NCI-H1436 treated with DMSO at 0.1 percent for 48 hours (cell line): Measurements from ENCODE around the gene SPDYC.
A peak's percentile ranks its signal among the peaks of the same experiment; 100 is the strongest.

Experiments used
- DNase-seq: peaks from one replicate; lab custom pipeline; 2025; lab: John Stamatoyannopoulos, UW

Gene SPDYC, protein sequence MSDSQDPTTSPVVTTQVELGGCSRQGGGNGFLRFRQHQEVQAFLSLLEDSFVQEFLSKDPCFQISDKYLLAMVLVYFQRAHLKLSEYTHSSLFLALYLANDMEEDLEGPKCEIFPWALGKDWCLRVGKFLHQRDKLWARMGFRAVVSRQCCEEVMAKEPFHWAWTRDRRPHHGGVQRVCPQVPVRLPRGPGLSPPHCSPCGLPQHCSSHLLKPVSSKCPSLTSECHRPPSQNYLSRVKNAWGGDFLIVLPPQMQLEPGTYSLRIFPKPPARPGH

DNA sequence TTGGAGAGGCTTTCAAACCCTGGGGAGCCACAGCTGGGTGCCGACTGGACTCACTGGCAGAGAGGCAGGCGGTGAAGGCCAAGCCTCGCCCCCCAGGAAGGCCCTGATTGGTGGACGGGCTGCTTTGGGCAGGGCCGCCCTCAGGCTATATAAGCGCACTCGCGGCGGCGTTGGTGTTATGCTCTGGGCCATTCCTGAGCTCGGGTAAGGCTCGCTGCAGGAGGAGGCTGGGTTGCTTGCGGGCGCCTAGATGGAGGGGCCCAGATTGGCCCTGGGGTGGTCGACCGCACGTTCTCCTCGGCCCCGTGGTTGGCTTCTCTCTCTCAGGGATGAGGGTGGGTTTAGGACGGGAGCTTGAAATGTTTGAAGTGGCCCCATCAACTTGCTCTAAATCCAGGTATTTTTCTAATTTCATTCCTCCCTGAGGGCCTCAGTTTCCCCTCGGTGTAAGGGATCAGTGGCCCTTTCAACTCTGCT is at the start of gene SPDYC:
SPDYC (plus strand) TSS at position 176 of the 477 bp plus-strand sequence. CDS start 1,125 bp downstream, outside the sequence.
- no peak for DNase-seq

DNA sequence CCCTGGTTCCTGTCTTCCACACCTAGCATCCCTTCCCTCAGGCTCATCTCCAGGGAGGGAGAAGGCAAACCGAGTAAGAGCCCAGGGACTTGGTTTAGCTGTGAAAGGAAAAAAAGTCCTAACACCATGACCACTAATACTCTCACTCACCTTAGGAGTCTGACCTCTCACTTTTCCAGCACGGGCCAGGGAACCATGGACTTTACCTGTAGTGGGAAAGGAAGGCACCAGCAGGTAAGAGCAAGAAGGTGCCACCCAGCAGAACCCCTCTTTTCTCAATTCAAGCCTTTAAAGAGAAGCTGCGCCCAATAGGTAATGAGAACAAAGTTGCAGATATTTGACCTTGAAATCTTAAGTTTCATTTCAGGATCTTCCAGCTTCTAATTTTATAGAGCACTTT is 49.2 kb upstream of the SPDYC start:
- no peak for DNase-seq

DNA sequence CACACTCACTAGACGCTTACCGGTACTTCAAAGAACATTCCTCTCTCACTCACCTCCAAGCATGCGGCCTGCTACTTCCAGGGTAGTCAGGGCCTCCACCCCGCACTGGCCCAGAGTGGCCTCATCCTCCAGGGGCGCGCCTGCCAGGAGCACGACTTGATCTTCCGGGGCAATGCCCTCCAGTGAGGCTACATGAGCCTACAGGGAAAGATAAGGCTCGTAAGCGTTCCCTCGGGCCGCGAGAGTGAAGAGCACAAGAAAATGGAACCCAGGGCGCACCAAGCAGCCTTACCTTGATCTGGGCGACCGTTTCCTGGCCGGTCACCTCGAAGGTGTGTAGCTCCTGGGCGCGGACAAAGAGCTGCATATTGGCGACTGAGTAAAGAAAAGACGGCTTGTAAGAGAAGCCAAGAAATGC is 48.6 kb upstream of the SPDYC start:
- DNase-seq: no peak

DNA sequence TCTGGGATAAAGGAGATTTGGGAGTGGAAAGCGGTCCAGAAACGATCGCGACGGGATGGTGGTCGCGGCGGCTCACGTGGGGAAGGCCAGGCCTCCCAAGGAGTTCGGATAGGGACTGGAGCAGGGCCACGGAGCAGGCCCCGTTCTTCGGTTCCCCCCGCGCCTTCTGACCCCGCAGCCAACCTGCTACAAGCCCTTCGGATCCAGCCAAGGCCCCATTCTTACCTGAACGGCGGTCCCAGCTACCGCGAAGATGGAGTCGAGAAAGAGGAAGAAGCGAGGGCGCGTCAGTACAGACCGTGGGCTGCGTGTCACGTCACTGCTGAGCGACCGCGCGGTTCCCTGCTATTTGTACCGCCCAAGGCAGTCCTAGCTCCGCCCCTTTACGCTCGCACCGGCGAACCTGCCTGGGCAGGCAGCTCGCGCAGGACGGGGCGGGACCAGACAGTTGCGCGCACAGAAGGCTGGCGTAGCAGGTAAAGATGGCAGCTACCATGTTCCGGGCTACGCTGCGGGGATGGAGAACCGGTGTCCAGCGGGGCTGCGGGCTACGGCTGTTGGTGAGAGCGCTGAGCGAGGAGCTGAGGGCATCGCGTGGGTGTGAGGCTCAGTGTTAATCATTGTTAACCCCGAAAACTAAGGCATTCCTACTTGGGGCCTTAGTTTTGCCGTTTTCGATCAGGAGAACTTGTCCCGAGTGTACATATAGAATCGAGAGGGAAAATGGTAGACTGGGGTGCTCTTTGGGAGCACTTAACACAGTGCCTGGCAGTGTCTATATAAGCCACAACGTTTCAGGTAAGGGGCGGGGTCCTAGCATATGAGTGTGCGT is 48.0 kb upstream of the SPDYC start, which contains the start of the genes FAU and MRPL49:
FAU (minus strand) TSS at position 270 of the 832 bp plus-strand sequence. CDS start 321 bp downstream, outside the sequence.
MRPL49 (plus strand) TSS at position 457 of the 832 bp plus-strand sequence; CDS start at position 483, 26 bp downstream.
- peak; percentile 85 for DNase-seq

DNA sequence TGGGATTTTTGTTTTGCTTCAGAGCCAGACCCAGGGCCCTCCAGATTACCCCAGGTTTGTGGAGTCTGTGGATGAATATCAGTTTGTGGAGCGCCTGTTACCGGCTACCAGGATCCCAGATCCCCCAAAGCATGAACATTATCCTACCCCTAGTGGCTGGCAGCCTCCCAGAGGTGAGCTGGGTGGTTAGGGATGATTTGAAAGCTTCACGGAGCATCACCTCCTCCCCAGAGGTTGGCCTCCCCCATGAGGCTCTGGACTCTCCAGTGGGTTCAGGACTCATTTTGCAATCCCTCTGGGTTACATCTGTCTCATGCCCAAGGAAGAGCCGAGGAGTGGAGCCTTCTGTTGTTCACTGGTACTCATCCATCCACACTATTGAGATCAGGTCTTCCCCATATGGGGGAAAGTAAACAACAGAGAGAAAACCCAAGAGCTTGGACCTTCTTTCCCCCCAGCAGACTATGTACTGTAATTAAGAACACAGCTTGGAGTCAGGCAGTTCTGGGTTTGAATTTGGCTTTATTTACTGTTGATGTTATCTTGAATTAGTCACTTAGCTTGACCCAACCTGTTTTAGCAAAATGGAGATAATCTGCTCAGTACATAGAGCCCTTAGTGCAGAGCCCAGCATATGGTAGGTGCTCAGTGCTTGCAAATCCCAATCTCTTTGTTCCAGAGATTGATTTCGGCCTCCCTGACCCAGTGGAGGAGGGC is 45.4 kb upstream of the SPDYC start:
- DNase-seq: no peak

DNA sequence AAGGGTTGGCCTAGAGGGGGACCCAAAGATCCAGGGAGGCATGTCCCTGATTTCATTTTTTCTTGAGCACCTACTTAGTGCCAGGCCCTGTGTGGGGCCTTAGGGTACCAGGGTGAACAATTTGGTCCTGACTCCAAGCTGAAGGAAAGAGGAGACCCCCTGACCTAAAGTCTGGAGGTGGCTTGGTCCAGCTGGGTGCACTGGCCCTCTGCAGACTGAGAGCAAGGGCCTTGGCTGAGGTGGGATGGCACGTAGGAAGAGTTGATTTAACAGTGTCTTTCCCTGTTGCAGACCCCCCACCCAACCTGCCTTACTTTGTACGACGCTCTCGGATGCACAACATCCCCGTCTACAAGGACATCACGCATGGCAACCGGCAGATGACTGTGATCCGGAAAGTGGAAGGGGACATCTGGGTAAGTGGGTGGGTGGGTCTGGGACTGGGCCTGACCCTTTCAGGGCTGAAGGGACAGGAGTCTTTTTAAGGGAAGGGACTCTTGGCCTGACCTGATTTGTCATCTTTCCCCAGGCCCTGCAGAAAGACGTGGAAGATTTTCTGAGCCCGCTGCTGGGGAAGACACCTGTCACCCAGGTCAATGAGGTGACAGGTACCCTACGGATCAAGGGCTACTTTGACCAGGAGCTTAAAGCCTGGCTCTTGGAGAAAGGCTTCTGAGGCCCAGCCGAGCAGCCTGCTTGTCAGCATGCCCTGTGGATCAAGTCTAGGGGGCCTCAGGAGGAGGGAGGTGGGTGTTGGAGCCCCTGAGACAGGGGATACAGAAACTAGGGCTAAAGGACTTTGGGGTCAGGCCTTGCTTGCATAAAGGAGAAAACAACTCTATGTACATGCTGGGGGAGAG is 44.6 kb upstream of the SPDYC start:
- DNase-seq: no peak

DNA sequence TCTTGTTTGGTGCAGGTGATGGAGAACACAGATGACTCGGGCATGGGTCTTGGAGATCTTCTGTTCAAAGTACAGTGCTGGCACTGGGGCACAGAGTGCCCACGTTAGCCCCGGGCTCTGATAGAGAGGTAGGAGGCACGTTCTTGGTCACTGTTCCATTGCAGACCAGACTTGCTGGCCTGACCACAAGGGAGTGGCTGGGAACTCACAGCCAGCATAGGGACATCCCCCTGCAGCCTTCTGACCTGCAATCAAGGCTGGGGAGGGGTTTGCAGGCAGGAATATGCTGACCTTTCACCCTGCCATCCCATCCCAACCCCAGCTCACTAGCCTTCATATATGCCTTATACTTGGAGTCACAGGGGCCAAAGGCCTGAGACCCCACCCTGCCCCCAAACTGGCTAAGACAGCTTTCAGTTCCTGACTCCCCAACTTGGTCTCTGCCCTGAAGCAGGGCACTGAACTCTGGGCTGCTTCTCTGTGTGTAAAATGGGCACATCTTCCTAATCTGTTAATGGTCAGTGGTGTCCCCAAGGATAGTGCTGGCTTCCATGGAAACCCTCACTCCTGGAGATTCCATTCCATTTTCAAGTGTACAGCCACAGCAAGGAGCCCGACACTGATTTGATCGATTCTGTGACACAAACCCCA is 43.3 kb upstream of the SPDYC start:
- no peak for DNase-seq

DNA sequence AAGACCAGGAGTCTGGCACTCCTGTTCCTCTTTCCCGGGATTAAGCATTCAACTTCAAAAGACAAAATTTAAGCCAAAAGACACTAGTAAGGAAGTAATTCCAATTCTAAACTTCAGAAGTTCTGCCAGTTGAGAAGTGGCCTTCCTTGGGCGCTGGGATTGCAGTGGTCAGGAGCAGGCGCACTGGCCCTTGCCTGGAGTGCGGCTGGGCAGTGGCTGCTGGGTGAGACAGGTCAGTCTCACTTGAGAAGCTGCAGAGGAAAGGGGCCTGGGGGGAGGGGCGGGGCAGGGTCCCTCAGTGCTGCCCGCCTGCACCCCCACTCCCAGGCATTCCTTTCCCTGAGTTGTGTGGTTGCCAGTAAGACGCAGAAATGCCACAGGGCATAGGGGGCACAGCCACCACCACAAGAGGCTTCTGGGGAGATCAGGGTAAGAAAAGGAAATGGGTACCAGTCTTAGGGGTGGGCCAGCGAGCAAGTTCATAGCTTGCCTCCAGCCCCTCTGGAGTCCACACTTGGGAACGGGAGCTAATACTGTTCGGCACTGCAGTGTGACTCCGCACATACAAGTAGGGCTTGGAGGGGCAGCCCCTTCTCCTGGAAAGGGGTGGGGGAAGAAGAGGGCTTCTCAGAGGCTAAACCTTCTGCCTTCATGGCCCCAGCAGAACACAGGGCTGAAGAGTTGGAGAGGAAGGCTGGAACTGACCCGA is 42.4 kb upstream of the SPDYC start:
- no peak for DNase-seq

DNA sequence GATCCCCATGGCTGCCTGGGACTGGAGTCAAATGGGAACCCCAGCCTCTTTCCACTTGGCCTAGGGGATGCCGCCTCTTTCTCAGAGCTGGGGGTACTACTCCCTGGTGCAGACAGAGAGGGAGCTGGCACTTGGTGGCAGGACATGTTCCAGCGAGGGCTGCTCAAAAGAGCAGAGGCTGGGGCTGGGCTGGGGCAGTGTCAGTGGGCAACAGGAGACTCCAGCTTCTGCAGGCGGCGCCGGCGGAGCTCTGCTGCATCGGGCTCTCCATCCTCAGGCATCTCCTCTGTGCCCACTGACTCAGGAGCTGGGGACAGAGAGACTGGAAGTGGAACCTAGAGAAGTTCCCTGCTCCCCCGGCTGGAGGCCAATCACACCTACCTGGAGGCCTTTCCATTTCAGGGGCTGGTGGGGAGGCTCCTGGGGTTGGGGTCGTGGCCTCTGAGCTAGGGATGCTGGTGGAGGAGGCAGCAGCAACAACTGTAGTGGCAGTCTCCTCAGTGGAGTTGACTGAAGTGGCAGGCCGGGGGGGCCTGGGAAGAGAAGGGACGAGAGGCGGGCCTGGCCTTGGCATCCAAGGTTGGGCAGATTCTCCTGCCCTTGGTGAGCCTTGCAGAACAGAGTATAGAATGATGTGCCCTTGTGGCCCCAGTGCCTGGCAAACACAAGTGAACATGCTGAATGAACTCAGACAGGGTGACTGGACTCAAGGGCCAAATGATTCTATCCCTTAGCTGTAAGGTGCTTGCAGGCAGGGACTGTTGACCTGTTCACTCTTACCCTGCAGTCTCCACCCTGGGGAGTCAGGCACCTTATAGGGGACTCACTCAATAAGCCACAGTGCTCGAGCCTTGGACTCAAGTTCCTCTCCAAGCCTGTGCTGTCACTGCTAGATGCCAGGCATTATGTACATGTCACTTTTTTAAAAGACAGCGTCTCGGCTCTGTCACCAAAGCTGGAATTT is 41.6 kb upstream of the SPDYC start:
- DNase-seq: no peak

DNA sequence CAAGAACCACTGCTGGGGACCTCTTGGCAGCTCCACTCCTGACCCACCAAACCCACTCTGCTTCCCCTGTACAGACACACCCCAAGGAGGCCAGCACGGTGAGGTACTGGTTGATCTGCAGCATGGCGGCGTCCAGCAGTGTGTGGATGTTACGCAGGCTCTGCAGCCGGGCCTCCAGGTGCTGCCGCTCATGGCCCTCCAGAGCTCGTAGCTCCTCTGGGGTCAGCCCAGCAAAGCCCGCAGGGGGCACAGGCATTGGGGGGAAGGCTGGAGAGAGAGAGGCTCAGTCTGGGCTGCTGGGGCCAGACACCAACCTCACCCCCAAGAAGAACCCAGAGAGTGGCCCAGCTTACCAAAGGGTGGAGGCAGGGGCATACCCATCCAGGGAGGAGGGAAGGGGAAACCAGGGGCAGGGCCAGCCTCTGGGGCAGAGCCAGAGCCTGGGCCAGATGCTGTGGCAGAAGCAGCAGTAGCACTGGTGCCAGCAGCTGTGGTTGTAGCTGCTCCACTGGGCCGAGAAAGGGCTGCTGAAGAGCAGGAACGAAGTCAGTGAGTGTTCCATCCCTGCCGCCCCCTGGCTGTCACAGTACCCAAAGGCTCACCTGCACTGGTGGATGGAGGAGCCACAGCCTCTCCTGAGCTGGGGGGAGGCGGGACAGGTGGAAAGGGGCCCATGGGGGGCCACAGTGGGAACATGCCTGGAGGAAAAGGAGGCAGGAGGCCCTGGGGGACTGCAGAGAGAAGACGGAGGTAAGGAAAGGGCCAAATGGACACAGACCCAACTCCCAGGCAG is 40.2 kb upstream of the SPDYC start:
- no peak for DNase-seq

DNA sequence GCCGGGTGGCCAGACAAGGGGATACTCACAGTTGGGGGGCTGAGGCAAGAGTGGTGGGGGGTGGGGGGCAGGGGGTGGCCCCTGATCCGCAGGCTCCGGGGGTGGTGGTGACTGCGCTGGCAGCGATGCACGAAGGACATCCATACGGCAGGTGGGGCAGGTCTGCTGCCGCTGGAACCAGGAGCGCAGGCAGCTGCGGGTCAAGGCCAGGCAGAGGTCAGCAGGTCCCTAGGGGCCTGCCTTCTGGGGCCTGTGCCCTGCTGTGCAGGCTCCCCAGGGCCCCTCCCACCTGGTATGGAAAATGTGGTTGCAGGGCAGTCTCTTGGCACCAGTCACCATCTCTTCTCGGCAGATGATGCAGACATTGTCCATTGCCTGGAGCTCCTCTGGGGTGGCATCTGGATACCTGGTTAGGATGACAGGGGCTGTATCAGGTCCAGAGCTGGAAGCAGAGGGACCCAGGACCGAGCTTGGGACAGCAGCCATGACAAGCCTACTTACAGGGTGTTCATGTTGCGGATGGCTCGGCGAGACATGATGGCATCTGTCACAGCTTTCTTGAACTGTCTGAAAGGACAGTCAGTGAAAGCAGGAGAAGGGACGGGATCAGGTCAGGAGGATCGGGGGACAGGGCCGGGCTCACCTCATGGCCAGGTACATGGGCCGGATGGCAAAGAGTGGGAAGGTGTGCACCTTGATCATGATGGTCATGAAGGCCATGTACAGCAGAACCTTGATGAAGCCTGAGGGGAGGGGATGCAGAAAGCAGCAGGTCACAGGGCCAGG is 39.2 kb upstream of the SPDYC start:
- no peak for DNase-seq

DNA sequence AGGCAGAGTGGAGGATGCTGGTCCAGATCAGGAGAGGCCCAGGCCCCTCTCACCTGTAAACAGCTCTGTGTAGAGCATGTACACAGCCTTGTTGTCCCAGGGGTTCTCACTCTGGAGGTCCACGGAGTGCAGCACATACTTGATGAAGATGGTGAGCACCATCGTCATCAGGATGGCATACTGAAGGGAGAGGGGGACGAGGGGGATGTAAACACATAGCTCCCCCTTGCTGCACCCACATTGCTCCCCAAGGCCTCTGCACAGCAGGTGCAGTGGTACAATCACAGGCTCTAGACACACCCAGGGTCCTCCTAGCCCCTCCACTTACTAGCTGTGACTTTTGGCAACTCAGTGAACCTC is 38.6 kb upstream of the SPDYC start:
- DNase-seq: no peak

DNA sequence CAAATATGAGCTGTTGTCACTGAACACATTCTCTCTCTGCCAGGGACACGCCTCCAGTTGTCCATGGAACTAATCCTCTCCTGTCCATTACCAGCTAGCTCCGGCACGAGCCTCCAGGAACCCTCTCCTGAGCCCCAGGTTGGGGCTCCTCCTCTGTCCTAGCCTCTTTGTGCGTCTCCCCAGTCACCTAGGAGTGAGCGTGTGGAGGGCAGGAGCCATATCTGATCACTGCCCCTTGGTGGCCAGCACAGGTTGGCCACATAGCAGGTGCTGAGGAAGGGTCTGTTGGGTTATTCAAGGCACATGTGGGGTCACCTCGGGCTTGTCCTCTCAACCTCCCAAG is 38.2 kb upstream of the SPDYC start:
- DNase-seq: no peak

DNA sequence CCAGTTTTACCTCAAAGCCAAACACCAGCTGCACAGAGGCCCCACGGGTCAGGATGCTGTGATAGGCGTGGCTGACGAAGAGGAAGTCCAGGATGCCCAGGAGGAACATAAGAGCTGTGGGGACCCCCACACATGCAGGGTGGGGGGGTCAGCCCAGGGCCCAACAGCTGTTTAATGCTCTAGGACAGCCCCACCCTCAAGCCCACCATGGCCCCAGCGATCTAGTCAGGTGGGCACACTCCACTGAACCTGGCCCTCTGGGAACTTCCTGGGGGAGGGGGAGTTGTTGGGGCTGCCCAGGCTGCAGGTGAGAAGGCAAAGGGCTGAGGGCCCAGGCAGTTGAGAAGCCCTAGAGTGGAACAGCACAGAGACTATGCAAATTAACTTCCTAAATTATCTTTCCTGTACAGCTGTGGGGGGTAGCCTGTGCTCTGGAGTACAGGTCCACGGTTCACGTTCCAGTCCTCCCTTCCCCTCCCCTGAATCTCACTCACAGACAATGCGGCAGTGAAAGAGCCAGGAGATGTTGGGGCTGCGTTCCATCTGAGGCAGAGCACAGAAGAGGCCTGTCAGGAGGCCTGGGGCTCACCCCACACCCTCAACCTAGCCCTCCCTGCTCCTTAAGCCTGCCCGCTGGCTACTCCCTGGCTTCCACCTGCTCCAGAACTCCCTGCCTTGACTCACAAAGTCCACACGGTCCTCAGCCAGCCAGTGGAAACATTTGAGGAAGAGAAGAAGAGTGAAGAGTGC is 37.6 kb upstream of the SPDYC start:
- DNase-seq: no peak

DNA sequence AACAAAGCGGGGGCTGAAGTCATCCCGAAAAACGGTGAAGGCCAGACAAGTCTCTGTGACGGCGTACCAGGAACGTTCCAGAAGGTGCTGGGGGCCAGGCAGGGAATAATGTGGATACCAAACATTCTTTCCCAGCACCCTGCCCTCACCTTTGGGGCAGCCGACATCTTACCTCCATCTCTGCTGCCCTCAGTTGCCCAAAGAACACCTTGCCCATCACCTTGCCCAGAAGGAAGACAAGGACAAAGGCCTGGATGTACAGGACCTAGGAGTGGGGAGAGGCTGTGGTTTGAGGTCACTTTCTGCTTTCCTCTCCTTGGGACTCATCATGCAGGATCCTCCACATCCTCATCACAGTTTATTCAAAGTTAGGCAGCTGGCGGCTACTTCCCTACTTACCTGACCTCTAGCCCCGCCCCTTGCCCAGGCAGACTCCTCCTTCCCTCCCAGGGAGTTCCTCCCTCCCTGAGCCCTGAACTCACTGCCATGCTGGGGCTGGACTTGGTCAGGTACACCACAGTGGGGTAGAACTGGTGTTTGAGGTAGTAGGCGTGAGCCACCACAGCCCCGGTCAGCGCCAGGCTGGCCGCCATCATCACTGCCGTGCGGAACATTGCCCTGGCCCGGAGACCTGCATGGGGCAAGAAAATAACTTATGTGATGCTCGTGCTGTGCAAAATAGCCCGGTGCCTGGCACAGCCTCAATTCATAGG is 36.9 kb upstream of the SPDYC start:
- no peak for DNase-seq

DNA sequence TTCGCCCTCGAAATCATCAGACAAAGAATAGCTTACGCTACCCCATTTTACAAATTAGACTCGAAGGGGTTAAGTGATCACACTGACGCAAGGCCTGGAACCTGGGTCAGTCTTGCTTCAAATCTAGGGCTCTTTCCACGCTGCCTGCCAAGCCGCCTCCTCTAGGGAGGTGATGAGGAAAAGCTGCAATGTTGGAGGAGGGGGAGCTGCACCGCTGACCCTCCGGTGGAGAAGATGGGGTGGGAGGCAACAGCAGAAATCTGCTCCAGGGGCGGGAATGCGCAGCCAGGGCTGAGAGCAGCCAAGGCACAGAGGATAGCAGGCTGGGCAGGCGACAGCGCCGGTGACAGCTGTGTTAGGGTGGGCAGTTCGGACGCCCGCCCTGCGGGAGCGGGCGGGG is 36.3 kb upstream of the SPDYC start:
- no peak for DNase-seq
